H1 (cell line): ENCODE measurements around the gene ATG7. TPM values are rescaled to one million over a fixed set of nuclear protein-coding genes. Genes with fewer than 3 reads are reported as not detected.

Experiments
- CTCF ChIA-PET: fragments of 300-600 bp; sonication (Branson Sonifier 250); formaldehyde crosslinking; loops from one replicate; lab custom pipeline; 2021; ENCODE audit not compliant: partially characterized antibody; lab: Charles Lee
- POLR2A ChIA-PET: fragments of 300-600 bp; sonication (Branson Sonifier 250); formaldehyde crosslinking; loops from one replicate; lab custom pipeline; 2021; ENCODE audit warnings: inconsistent platforms; ENCODE audit not compliant: partially characterized antibody; lab: Charles Lee
- DNase-seq, 2 experiments: peaks; one replicate each; pipeline versions ENCODE4 v3.0.0 to v3.0.0-alpha.2; 2010 to 2022; ENCODE audit warnings: low spot score in 2 of 2, low read depth in 1 of 2, mixed read lengths in 1 of 2
- FAIRE-seq: peaks from 2 replicates; lab custom pipeline; 2011; peaks lifted over from hg19 to GRCh38; lab: Jason Lieb, UNC
- H2AFZ ChIP-seq: 2 replicates; pipeline ENCODE4 v1.8.1; 2012; ENCODE audit warnings: low read length, inconsistent platforms
- H2AK5ac ChIP-seq: 2 replicates; pipeline ENCODE4 v1.6.1; 2013; ENCODE audit warnings: low read depth, low read length
- H2BK120ac ChIP-seq: replicated peaks from 2 replicates; pipeline ENCODE3; 2013; ENCODE audit warnings: low read depth, low read length, inconsistent platforms
- H2BK12ac ChIP-seq: 2 replicates; pipeline ENCODE4 v1.6.1; 2013; ENCODE audit warnings: low read depth, low read length
- H2BK15ac ChIP-seq: 2 replicates; pipeline ENCODE4 v1.6.1; 2013; ENCODE audit warnings: low read length
- H2BK20ac ChIP-seq: 2 replicates; pipeline ENCODE4 v1.6.1; 2013; ENCODE audit warnings: low read length
- H2BK5ac ChIP-seq: 2 replicates; pipeline ENCODE4 v1.6.1; 2013; ENCODE audit warnings: low read depth, low read length
- H3K14ac ChIP-seq: 2 replicates; pipeline ENCODE4 v1.6.1; 2013; ENCODE audit warnings: inconsistent platforms; ENCODE audit not compliant: insufficient read length
- H3K18ac ChIP-seq: 2 replicates; pipeline ENCODE4 v1.6.1; 2013; ENCODE audit warnings: low read length; ENCODE audit errors: extremely low read depth
- H3K23ac ChIP-seq: 2 replicates; pipeline ENCODE4 v1.6.1; 2013; ENCODE audit warnings: inconsistent platforms; ENCODE audit not compliant: insufficient read length
- H3K23me2 ChIP-seq: 2 replicates; pipeline ENCODE4 v1.6.1; 2013; ENCODE audit warnings: low read depth, low read length
- H3K27ac ChIP-seq: 2 replicates; pipeline ENCODE4 v1.6.1; 2011; ENCODE audit warnings: low read depth, low read length, inconsistent platforms
- H3K27me3 ChIP-seq, 4 experiments: replicated peaks in 1 of 4; 1 replicate in 1 of 4; 2 replicates in 3 of 4; pipeline versions ENCODE4 v1.6.1 to v1.8.1; 2011 to 2013; ENCODE audit warnings: low read length in 3 of 4, mild to moderate bottlenecking in 3 of 4, inconsistent platforms in 2 of 4, mixed read lengths in 2 of 4, moderate library complexity in 1 of 4; ENCODE audit not compliant: control insufficient read depth in 3 of 4, insufficient read depth in 3 of 4; ENCODE audit errors: extremely low read depth in 1 of 4
- H3K36me3 ChIP-seq, 4 experiments: 2 replicates each; pipeline versions ENCODE4 v1.6.1 to v1.8.1; 2011 to 2013; ENCODE audit warnings: mild to moderate bottlenecking in 4 of 4, low read length in 3 of 4, moderate library complexity in 2 of 4, control low read depth in 1 of 4, inconsistent platforms in 1 of 4; ENCODE audit not compliant: insufficient read depth in 4 of 4, control insufficient read depth in 2 of 4
- H3K4ac ChIP-seq: replicated peaks from 2 replicates; pipeline ENCODE3; 2013; ENCODE audit warnings: low read length, low read depth, mixed read lengths, inconsistent platforms; ENCODE audit not compliant: insufficient read length
- H3K4me1 ChIP-seq, 4 experiments: replicated peaks in 1 of 4; 1 replicate in 1 of 4; 2 replicates in 3 of 4; pipeline versions ENCODE4 v1.6.1 to v1.8.1; 2011 to 2013; ENCODE audit warnings: low read length in 3 of 4, inconsistent platforms in 2 of 4, mixed read lengths in 1 of 4; ENCODE audit not compliant: insufficient read depth in 4 of 4, control insufficient read depth in 3 of 4
- H3K4me2 ChIP-seq, 2 experiments: 2 replicates each; pipeline versions ENCODE4 v1.6.1 to v1.8.1; 2011 to 2013; ENCODE audit warnings: low read depth in 2 of 2, low read length in 2 of 2, control low read depth in 1 of 2, inconsistent platforms in 1 of 2, mild to moderate bottlenecking in 1 of 2; ENCODE audit not compliant: insufficient read depth in 1 of 2
- H3K4me3 ChIP-seq, 4 experiments: fragments of 200-600, 300-600 bp in 1 of 4; sonication (generic), shearing (Covaris generic), sonication (Bioruptor Twin) in 1 of 4; 2 replicates each; pipeline versions ENCODE4 v1.5.1 to v1.8.1; 2011 to 2016; ENCODE audit warnings: low read length in 4 of 4, low read depth in 3 of 4, control low read depth in 2 of 4, inconsistent platforms in 2 of 4, mild to moderate bottlenecking in 2 of 4, mixed read lengths in 1 of 4, moderate library complexity in 1 of 4; ENCODE audit not compliant: insufficient read depth in 2 of 4; ENCODE audit errors: extremely low read depth in 1 of 4
- H3K56ac ChIP-seq: replicated peaks from 2 replicates; pipeline ENCODE3; 2013; ENCODE audit warnings: low read depth, mild to moderate bottlenecking, mixed read lengths, low read length, inconsistent platforms; ENCODE audit not compliant: insufficient read length
- H3K79me1 ChIP-seq: 2 replicates; pipeline ENCODE4 v1.6.1; 2013; ENCODE audit warnings: low read depth, low read length, control low read depth
- H3K79me2 ChIP-seq, 2 experiments: 2 replicates each; pipeline versions ENCODE4 v1.6.1 to v1.8.1; 2012 to 2013; ENCODE audit warnings: low read length in 2 of 2, mild to moderate bottlenecking in 2 of 2, inconsistent platforms in 1 of 2; ENCODE audit not compliant: insufficient read depth in 2 of 2, control insufficient read depth in 1 of 2
- H3K9ac ChIP-seq, 4 experiments: replicated peaks in 1 of 4; 1 replicate in 1 of 4; 2 replicates in 3 of 4; pipeline versions ENCODE4 v1.6.1 to v1.8.1; 2011 to 2013; ENCODE audit warnings: low read depth in 3 of 4, low read length in 3 of 4, control low read depth in 2 of 4, mild to moderate bottlenecking in 2 of 4, moderate library complexity in 2 of 4, inconsistent platforms in 1 of 4; ENCODE audit errors: extremely low read depth in 1 of 4
- H3K9me3 ChIP-seq, 2 experiments: 2 replicates each; pipeline versions ENCODE4 v1.6.1 to v1.8.1; 2012 to 2013; ENCODE audit warnings: mild to moderate bottlenecking in 2 of 2, moderate library complexity in 2 of 2, control low read depth in 1 of 2, inconsistent platforms in 1 of 2, low read depth in 1 of 2, low read length in 1 of 2, mixed read lengths in 1 of 2; ENCODE audit not compliant: insufficient read depth in 2 of 2
- H4K20me1 ChIP-seq, 2 experiments: replicated peaks in 1 of 2; 2 replicates each; pipeline versions ENCODE3 to v1.8.1; 2011 to 2013; ENCODE audit warnings: inconsistent platforms in 2 of 2, low read length in 2 of 2, mild to moderate bottlenecking in 1 of 2; ENCODE audit not compliant: insufficient read depth in 2 of 2, control insufficient read depth in 1 of 2
- H4K5ac ChIP-seq: 2 replicates; pipeline ENCODE4 v1.6.1; 2013; ENCODE audit warnings: low read length, low read depth, mixed read lengths, inconsistent platforms; ENCODE audit not compliant: insufficient read length
- H4K8ac ChIP-seq: 2 replicates; pipeline ENCODE4 v1.8.0; 2013; ENCODE audit warnings: mild to moderate bottlenecking, moderate library complexity, low read length, inconsistent platforms; ENCODE audit not compliant: insufficient read depth; ENCODE audit errors: extremely low read depth
- H4K91ac ChIP-seq: replicated peaks from 2 replicates; pipeline ENCODE3; 2013; ENCODE audit warnings: low read length, mixed read lengths, inconsistent platforms; ENCODE audit not compliant: insufficient read length
- ASH2L ChIP-seq: fragments of 200-600, 300-600 bp; sonication (generic); IDR thresholded peaks from one replicate; pipeline ENCODE4 v1.7.1; 2017; ENCODE audit warnings: low read length
- ATF3 ChIP-seq: IDR thresholded peaks from 2 replicates; pipeline ENCODE4 v1.6.1; 2011; ENCODE audit warnings: low read depth, mild to moderate bottlenecking, low read length; ENCODE audit not compliant: insufficient read depth
- EP300 ChIP-seq, 2 experiments: IDR thresholded peaks; 1 replicate in 1 of 2; 2 replicates in 1 of 2; pipeline ENCODE4 v1.6.1; 2011 to 2012; ENCODE audit warnings: low read depth in 2 of 2, low read length in 2 of 2, mild to moderate bottlenecking in 2 of 2, borderline replicate concordance in 1 of 2, inconsistent platforms in 1 of 2, moderate library complexity in 1 of 2
- MAFK ChIP-seq: IDR thresholded peaks from 2 replicates; pipeline ENCODE4 v1.6.1; 2012; ENCODE audit warnings: low read depth, mild to moderate bottlenecking, improper control_type of control experiment, low read length
- POLR2A ChIP-seq, 2 experiments: IDR thresholded peaks; 1 replicate in 1 of 2; 2 replicates in 1 of 2; pipeline ENCODE4 v1.6.1; 2011; ENCODE audit warnings: low read depth in 2 of 2, low read length in 2 of 2, mild to moderate bottlenecking in 2 of 2; ENCODE audit errors: control extremely low read depth in 1 of 2
- RNF2 ChIP-seq: fragments of 200-900, 300-1000 bp; sonication (generic); IDR thresholded peaks from 2 replicates; pipeline ENCODE4 v1.7.1; 2016; ENCODE audit warnings: borderline replicate concordance, low read depth, mild to moderate bottlenecking, antibody characterized with exemption, low read length; ENCODE audit not compliant: poor library complexity, severe bottlenecking; ENCODE audit errors: missing control alignments
- SIRT6 ChIP-seq: IDR thresholded peaks from one replicate; pipeline ENCODE4 v1.7.1; 2012; ENCODE audit warnings: low read length, inconsistent platforms
- SUZ12 ChIP-seq: fragments of 200-600 bp; sonication (generic); IDR thresholded peaks from 2 replicates; pipeline ENCODE4 v1.6.1; 2012; ENCODE audit warnings: mild to moderate bottlenecking, inconsistent platforms, low read length, moderate library complexity, mixed read lengths
- USF2 ChIP-seq: IDR thresholded peaks from 2 replicates; pipeline ENCODE4 v1.6.1; 2011; ENCODE audit warnings: low read length, improper control_type of control experiment
- ZNF274 ChIP-seq: IDR thresholded peaks from 2 replicates; pipeline ENCODE4 v1.7.0; 2012; ENCODE audit warnings: low read length, borderline replicate concordance; ENCODE audit errors: extremely low read depth
- WGBS, 2 experiments: shearing (Covaris generic) in 1 of 2; methylation state at CpG; one replicate each; pipeline versions ENCODE4 v1.1.6 to v1.1.7; 2013 to 2015; ENCODE audit warnings: low lambda C conversion rate in 2 of 2, mixed read lengths in 2 of 2, inconsistent platforms in 1 of 2, low coverage in 1 of 2, missing lambda C conversion rate in 1 of 2; ENCODE audit not compliant: insufficient replicate concordance in 2 of 2, insufficient coverage in 1 of 2, insufficient read length in 1 of 2; ENCODE audit errors: extremely low coverage in 1 of 2, missing lambda C conversion rate in 1 of 2; 5-methylcytosine and 5-hydroxymethylcytosine counted together
- polyA plus RNA-seq, 7 experiments: library from polyadenylated mRNA; depleted of rRNA in 3 of 7; stranded (reverse) in 5 of 7; unstranded in 2 of 7; fragments of >200 nt in 5 of 7; fragments of 200-250 nt in 2 of 7; gene quantifications; 1 replicate in 5 of 7; 2 replicates in 1 of 7; 4 replicates in 1 of 7; pipeline versions ENCODE4 v1.2.1 to v1.2.3, GENCODE V29; 2011 to 2013; ENCODE audit warnings: missing spikeins in 2 of 7, mixed read lengths in 2 of 7
- total RNA-seq: library from RNA; stranded (reverse); fragmentation: NEBNext Ultra II Directional; extraction: Animal tissue kit (Norgen Biotek cat#: 25700); gene quantifications from 2 replicates; pipeline ENCODE4 v1.2.1, GENCODE V29; 2021

Gene ATG7
- total and polyA plus RNA-seq, 2 of the 8 experiments (the other 6 are each of a cell fraction or from before 2014, with no cell fraction given): 15.0 to 19.1 TPM

GRCh38 chr3:11555881-11556633, 283.9 kb downstream of the ATG7 start:
- Histone ChIP-seq H2BK15ac (no peak overlapping the region), H3K79me2 (no peaks in the 10 kb centered on the region), H3K4me3 (no peak overlapping the region), H3K9me3 (no peaks in the 10 kb centered on the region; a peak in 1 of 4 replicates), H2BK5ac (no peak overlapping the region), H4K20me1 (peaks cover 8 to 14% of the 10 kb centered on the region in 2 experiments), H2BK20ac (no peak overlapping the region), H4K5ac (no peak overlapping the region), H4K8ac (peak overlapping the region; percentile 19; the same call in 1 of the 2 replicates), H3K4me2 (no peak overlapping the region), H4K91ac (no peak overlapping the region), H3K4me1 (peaks cover 0 to 5% (median 0%) of the 10 kb centered on the region in 4 experiments; a peak in 2 of 7 replicates), H3K27ac (no peak overlapping the region), H3K56ac (no peak overlapping the region), H3K79me1 (peaks cover 8% of the 10 kb centered on the region), H3K23me2 (no peaks in the 10 kb centered on the region), H3K4ac (no peak overlapping the region), H3K14ac (no peak overlapping the region), H2BK12ac (no peak overlapping the region), H2AK5ac (no peak overlapping the region), H3K18ac (no peak overlapping the region), H2AFZ (no peak overlapping the region), H3K23ac (no peak overlapping the region), H3K36me3 (peaks cover 0 to 10% (median 1%) of the 10 kb centered on the region in 4 experiments; a peak in 3 of 8 replicates), H3K27me3 (no peaks in the 10 kb centered on the region), H2BK120ac (no peak overlapping the region), H3K9ac (no peak overlapping the region)
- CTCF ChIA-PET: interaction anchor here (0.6 to 1.7 kb wide), 12 partner anchors 9 to 1935 kb away, joined by 3 to 5 read pairs (median 4); no protein-coding TSS in a partner anchor
- DNase-seq (no peak), FAIRE-seq (no peak)
- 93% methylated on average over 23 of the region's 23 CpGs; no CpG with 5 or more reads in 1 of the 2 experiments for WGBS, 2 experiments
- POLR2A ChIA-PET: interaction anchor here (0.7 to 1.0 kb wide), 2 partner anchors 50 to 85 kb away, joined by 3 to 5 read pairs; no protein-coding TSS in a partner anchor
- TF ChIP-seq ZNF274: no peak
- no peak for TF ChIP-seq MAFK
- no peak for TF ChIP-seq USF2
- no peak for TF ChIP-seq POLR2A (IDR thresholded peaks at IDR 0.05; ENCODE audit: control extremely low read depth in 1 of 2, low read depth in 2 of 2, low read length in 2 of 2)
- no peak for TF ChIP-seq SIRT6
- no peak for TF ChIP-seq RNF2
- no peak for TF ChIP-seq ATF3
- no peak for TF ChIP-seq ASH2L
- TF ChIP-seq EP300 (IDR thresholded peaks at IDR 0.05; ENCODE audit: borderline replicate concordance in 1 of 2, low read depth in 2 of 2, low read length in 2 of 2): no peak
- no peak for TF ChIP-seq SUZ12
